ENCODE data around the gene TRIM65.

Gene TRIM65

GRCh38 chr17:75901727-75902126 is 5.0 kb upstream of the TRIM65 start:
- TF ChIP-seq YY1 (IDR thresholded peaks at IDR 0.05; ENCODE audit: insufficient read depth, insufficient read length) (no peak), SUZ12 (IDR thresholded peaks at IDR 0.05; ENCODE audit: extremely low read depth, insufficient read depth, insufficient read length) (no peak), ZNF274 (IDR thresholded peaks at IDR 0.05; ENCODE audit: low read depth, low read length) (no peak)
- Histone ChIP-seq H3K4me1 (ENCODE audit: insufficient read depth, insufficient read length) (peaks cover 23% of the 10 kb centered on the region), H3K36me3 (ENCODE audit: insufficient read depth, insufficient read length, low read length) (peaks cover 70% of the 10 kb centered on the region), H3K9me3 (ENCODE audit: insufficient read depth, low read length) (no peaks in the 10 kb centered on the region), H3K4me3 (ENCODE audit: insufficient read length, low read depth) (no peak overlapping the region), H3K9ac (ENCODE audit: insufficient read length, low read depth) (peak overlapping the region; percentile 5), H3K27me3 (ENCODE audit: insufficient read depth, insufficient read length) (no peaks in the 10 kb centered on the region)
- DNase-seq (ENCODE audit: low read depth, low spot score) = no peak

GRCh38 chr17:75900691-75901533 is 4.2 kb upstream of the TRIM65 start:
- Histone ChIP-seq H3K9ac (ENCODE audit: insufficient read length, low read depth) (peak overlapping the region; percentile 50), H3K4me1 (ENCODE audit: insufficient read depth, insufficient read length) (peaks cover 16% of the 10 kb centered on the region), H3K36me3 (ENCODE audit: insufficient read depth, insufficient read length, low read length) (peaks cover 70% of the 10 kb centered on the region), H3K4me3 (ENCODE audit: insufficient read length, low read depth) (no peak overlapping the region), H3K27me3 (ENCODE audit: insufficient read depth, insufficient read length) (no peaks in the 10 kb centered on the region), H3K9me3 (ENCODE audit: insufficient read depth, low read length) (no peaks in the 10 kb centered on the region)
- TF ChIP-seq SUZ12 (IDR thresholded peaks at IDR 0.05; ENCODE audit: extremely low read depth, insufficient read depth, insufficient read length) (no peak), ZNF274 (IDR thresholded peaks at IDR 0.05; ENCODE audit: low read depth, low read length) (no peak), YY1 (IDR thresholded peaks at IDR 0.05; ENCODE audit: insufficient read depth, insufficient read length) (no peak)
- no peak for DNase-seq (ENCODE audit: low read depth, low spot score)

- Histone ChIP-seq H3K27me3 (ENCODE audit: insufficient read depth, insufficient read length) (no peaks in the 10 kb centered on the region), H3K9me3 (ENCODE audit: insufficient read depth, low read length) (no peaks in the 10 kb centered on the region), H3K9ac (ENCODE audit: insufficient read length, low read depth) (peak overlapping the region; percentile 39), H3K4me1 (ENCODE audit: insufficient read depth, insufficient read length) (peaks cover 20% of the 10 kb centered on the region), H3K4me3 (ENCODE audit: insufficient read length, low read depth) (no peak overlapping the region), H3K36me3 (ENCODE audit: insufficient read depth, insufficient read length, low read length) (peaks cover 74% of the 10 kb centered on the region)
- no peak for DNase-seq (ENCODE audit: low read depth, low spot score)
- TF ChIP-seq YY1 (IDR thresholded peaks at IDR 0.05; ENCODE audit: insufficient read depth, insufficient read length) (no peak), ZNF274 (IDR thresholded peaks at IDR 0.05; ENCODE audit: low read depth, low read length) (no peak), SUZ12 (IDR thresholded peaks at IDR 0.05; ENCODE audit: extremely low read depth, insufficient read depth, insufficient read length) (no peak)
Observed at GRCh38 chr17:75899767-75900468, 3.2 kb upstream of the TRIM65 start.

GRCh38 chr17:75899353-75899752 is 2.6 kb upstream of the TRIM65 start:
- peaks cover 23% of the 10 kb centered on the region for H3K4me1 ChIP-seq (ENCODE audit: insufficient read depth, insufficient read length)
- H3K36me3 ChIP-seq (ENCODE audit: insufficient read depth, insufficient read length, low read length) = peaks cover 77% of the 10 kb centered on the region
- H3K9ac ChIP-seq (ENCODE audit: insufficient read length, low read depth) = no peak overlapping the region
- no peak overlapping the region for H3K4me3 ChIP-seq (ENCODE audit: insufficient read length, low read depth)
- no peak for DNase-seq (ENCODE audit: low read depth, low spot score)
- H3K9me3 ChIP-seq (ENCODE audit: insufficient read depth, low read length) = no peaks in the 10 kb centered on the region
- TF ChIP-seq SUZ12 (IDR thresholded peaks at IDR 0.05; ENCODE audit: extremely low read depth, insufficient read depth, insufficient read length) (no peak), YY1 (IDR thresholded peaks at IDR 0.05; ENCODE audit: insufficient read depth, insufficient read length) (no peak), ZNF274 (IDR thresholded peaks at IDR 0.05; ENCODE audit: low read depth, low read length) (no peak)
- H3K27me3 ChIP-seq (ENCODE audit: insufficient read depth, insufficient read length) = no peaks in the 10 kb centered on the region

GRCh38 chr17:75898791-75899190 is 2.0 kb upstream of the TRIM65 start:
- Histone ChIP-seq H3K4me1 (ENCODE audit: insufficient read depth, insufficient read length) (peaks cover 28% of the 10 kb centered on the region), H3K9ac (ENCODE audit: insufficient read length, low read depth) (peak overlapping the region; percentile 51), H3K4me3 (ENCODE audit: insufficient read length, low read depth) (no peak overlapping the region), H3K9me3 (ENCODE audit: insufficient read depth, low read length) (no peaks in the 10 kb centered on the region), H3K36me3 (ENCODE audit: insufficient read depth, insufficient read length, low read length) (peaks cover 78% of the 10 kb centered on the region), H3K27me3 (ENCODE audit: insufficient read depth, insufficient read length) (no peaks in the 10 kb centered on the region)
- TF ChIP-seq SUZ12 (IDR thresholded peaks at IDR 0.05; ENCODE audit: extremely low read depth, insufficient read depth, insufficient read length) (no peak), YY1 (IDR thresholded peaks at IDR 0.05; ENCODE audit: insufficient read depth, insufficient read length) (no peak), ZNF274 (IDR thresholded peaks at IDR 0.05; ENCODE audit: low read depth, low read length) (no peak)
- DNase-seq (ENCODE audit: low read depth, low spot score) = no peak

GRCh38 chr17:75898065-75898464 is 1.3 kb upstream of the TRIM65 start:
- no peaks in the 10 kb centered on the region for H3K27me3 ChIP-seq (ENCODE audit: insufficient read depth, insufficient read length)
- no peak overlapping the region for H3K4me3 ChIP-seq (ENCODE audit: insufficient read length, low read depth)
- no peak for TF ChIP-seq ZNF274 (IDR thresholded peaks at IDR 0.05; ENCODE audit: low read depth, low read length)
- no peak for TF ChIP-seq YY1 (IDR thresholded peaks at IDR 0.05; ENCODE audit: insufficient read depth, insufficient read length)
- TF ChIP-seq SUZ12 (IDR thresholded peaks at IDR 0.05; ENCODE audit: extremely low read depth, insufficient read depth, insufficient read length) = no peak
- H3K36me3 ChIP-seq (ENCODE audit: insufficient read depth, insufficient read length, low read length) = peaks cover 79% of the 10 kb centered on the region
- peak overlapping the region; percentile 99 for H3K9ac ChIP-seq (ENCODE audit: insufficient read length, low read depth)
- H3K9me3 ChIP-seq (ENCODE audit: insufficient read depth, low read length) = no peaks in the 10 kb centered on the region
- no peak for DNase-seq (ENCODE audit: low read depth, low spot score)
- H3K4me1 ChIP-seq (ENCODE audit: insufficient read depth, insufficient read length) = peaks cover 34% of the 10 kb centered on the region
